DMS114 treated with DMSO at 0.1 percent for 48 hours (cell line): ENCODE data around the gene SEMA6A.
"Not testable (repeated sequence)": the region's sequence is repeated elsewhere in the genome, so short reads cannot be mapped to it uniquely, and the experiment has no call there.

ENCODE experiments used
- DNase-seq: peaks from one replicate; lab custom pipeline; 2025; ENCODE audit not compliant: unreplicated experiment; lab: John Stamatoyannopoulos, UW

SEMA6A gene

GRCh38 chr5:116524051-116524904 is 50.3 kb downstream of the SEMA6A start:
- no peak for DNase-seq

DNA sequence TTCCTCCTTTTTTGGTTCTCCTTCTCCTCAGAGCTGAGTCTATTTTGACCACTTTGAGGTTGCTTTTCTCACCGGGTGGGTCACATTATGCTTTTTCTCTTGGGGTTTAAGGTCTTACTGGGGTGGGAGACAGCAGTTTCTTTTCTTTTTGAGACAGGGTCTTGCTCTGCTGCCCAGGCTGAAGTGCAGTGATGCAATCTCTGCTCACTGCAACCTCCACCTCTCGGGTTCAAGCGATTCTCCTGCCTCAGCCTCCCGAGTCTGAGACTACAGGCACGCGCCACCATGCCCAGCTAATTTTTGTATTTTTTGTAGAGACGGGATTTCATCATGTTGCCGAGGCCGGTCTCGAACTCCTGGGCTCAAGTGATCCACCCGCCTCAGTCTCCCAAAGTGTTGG is 51.4 kb downstream of the SEMA6A start:
- DNase-seq = not testable (repeated sequence)

DNA sequence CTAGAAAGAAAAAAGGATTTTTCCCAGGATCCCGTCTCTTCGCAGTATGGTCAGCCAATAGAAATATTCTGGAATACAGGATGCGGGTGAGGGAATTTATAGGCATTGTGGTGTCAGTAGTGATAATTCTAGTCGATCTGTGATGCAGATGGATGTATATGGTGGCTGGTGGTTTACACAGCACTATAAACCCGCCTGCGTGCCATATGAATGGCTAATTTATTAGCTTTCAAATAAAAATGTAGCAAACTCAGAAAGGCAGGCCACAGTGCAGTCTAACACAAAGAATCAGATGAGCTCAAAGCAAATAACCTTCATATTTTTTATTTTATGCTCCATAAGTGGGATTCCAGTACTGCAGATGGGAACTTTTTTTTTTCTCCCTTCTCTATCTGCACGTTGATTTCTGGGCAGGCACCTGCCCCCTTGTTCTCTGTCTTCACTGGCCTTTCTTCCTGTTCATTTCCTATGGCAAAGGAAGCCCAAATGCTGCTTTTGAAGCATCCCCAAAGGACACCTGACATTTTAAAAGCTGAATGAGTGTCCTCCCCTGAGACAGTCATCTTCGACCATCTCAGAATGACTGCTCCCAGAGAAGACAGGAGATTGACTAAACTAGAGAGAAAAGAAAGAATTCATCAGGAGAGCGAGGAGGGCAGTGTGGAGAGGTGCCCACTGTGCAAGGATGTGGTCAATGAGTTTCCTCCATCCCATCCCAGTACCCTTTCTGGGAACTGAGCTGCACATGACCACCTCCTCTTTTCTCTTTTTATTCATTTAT is 52.1 kb downstream of the SEMA6A start:
- DNase-seq = no peak

GRCh38 chr5:116521173-116521872 is 53.3 kb downstream of the SEMA6A start:
- no peak for DNase-seq

DNA sequence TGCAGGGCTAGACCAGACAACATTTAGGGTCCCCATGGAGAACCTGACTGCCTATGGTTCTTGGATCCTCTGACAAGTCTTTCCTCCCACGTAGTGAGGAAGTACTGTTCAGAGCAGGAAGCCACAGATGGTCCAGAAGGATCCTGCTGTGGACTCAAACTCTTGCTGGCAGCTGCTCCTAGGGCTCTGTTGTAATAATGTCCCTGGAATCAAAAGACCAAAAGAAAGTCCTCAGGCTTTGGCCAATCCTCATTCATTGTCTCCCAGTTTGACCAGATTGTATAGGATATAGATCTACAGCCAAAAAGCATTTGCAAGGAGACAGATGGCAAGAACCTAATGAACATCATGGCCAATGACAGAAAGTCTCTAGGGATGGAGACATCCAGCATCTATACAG is 53.9 kb downstream of the SEMA6A start:
- DNase-seq = no peak

GRCh38 chr5:116518423-116518822 is 56.2 kb downstream of the SEMA6A start:
- DNase-seq = no peak

GRCh38 chr5:116517488-116517887 is 57.1 kb downstream of the SEMA6A start:
- DNase-seq = no peak

DNA sequence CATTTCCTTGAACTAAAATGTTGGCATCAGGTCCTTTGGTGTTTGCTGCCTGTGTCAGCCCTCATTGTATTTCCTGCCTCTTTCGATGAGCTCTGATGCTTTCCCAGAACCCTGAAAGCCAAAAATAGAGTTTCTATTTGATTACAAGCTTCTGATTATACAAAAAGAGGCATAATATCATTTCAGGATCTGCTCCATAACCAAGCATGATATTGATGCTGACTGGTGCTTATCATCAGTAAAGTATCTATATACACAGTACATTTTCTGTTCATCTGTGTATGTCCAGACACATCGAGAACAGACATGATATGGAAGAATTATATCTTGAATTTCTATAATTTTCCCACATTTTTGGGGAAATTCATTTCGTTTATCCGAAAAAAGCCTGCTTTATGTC is 58.6 kb downstream of the SEMA6A start:
- no peak for DNase-seq

- no peak for DNase-seq
These were observed 60.1 kb downstream of the SEMA6A start for GRCh38 chr5:116514421-116514970.

DNA sequence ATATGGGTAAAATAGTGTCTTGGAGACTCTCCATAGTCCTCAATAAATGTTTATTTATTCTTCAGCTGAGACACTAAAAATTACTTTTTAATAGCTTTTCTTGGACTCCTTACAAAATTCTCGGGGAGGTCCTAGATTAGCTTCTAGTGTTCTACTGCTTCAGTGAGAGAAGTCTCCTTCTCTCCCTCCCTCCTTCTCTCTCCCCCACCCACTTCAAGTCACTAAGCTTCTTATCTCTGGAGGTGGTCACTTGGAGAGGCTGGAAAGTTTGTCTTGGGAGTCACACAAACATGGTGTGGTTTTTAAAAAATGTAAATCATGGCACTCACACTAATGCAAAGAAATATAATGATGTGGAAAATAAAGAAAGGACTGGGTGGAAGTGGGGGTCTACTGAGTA is 64.1 kb downstream of the SEMA6A start:
- DNase-seq = no peak

- DNase-seq = no peak
These were observed 65.0 kb downstream of the SEMA6A start for GRCh38 chr5:116509483-116510244.

GRCh38 chr5:116508835-116509234 is 65.8 kb downstream of the SEMA6A start:
- DNase-seq = no peak

GRCh38 chr5:116507941-116508655 is 66.5 kb downstream of the SEMA6A start:
- DNase-seq = no peak

DNA sequence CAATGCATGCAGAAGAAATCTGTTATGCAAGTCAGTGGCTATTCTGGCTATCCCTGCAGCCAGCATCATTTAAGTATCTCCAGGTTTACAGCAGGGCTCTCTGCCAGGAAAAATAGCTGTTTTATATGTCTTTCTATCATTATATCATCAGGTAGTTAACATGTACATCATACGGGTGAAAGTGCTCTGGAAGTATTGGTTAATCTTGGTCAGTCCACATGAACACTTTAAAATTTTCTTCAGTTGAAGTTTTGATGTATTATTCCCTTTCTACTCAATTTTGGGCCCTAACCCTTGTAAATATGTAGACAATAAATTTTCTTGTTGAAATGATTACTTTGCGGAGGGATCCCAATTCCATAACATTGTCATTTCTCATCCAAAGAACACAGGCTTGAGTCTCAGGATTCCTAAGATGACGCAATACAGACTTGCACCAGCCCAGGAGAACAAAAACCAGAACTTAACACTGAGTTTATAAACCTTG is 67.5 kb downstream of the SEMA6A start:
- no peak for DNase-seq

DNA sequence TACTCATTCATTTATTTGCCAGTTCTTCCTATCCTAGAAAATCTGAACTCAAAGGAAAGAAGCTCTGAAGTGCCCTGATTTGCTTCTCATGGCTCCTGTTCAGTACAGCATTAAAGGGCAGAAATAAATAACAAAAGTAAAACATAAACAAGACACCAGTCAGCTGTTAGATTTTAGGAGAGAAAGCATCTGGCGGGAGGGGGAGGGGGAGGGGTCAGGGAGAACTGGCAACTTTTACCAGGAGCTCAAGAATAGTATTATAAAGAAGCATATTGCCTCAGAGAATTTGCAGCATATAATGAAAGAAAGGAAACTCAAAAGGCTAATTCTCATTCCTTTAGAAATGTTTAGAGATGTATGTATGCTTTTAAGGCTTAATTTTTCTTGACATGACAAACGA is 68.1 kb downstream of the SEMA6A start:
- DNase-seq = no peak

DNA sequence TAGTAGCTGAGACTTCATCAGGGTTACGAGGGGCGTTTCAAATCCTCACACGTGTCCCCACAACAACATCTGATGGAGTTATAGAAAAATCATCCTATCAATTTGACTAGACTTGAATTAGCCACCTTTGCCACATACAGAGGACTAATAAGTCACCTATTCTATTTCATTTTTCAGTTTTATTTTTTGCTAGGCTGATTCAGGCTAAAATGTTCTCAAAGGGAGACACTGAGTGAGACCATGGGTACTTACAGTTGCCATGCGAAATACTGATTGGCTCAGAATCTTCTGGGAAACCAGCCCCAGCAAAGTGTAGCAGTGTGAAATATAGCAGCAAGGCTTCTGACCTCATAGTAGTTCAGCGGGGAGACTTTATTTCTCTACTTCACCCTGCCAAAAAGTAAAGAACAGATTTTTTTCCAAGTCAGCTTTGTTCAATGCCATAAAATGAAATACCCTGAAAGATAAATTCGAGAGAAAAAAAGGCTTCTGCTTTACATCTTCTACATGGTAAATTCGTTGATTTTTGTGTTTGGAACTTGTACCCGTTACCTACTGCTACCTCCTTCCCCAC is 69.9 kb downstream of the SEMA6A start:
- DNase-seq = no peak

GRCh38 chr5:116502616-116503015 is 72.0 kb downstream of the SEMA6A start:
- no peak for DNase-seq

DNA sequence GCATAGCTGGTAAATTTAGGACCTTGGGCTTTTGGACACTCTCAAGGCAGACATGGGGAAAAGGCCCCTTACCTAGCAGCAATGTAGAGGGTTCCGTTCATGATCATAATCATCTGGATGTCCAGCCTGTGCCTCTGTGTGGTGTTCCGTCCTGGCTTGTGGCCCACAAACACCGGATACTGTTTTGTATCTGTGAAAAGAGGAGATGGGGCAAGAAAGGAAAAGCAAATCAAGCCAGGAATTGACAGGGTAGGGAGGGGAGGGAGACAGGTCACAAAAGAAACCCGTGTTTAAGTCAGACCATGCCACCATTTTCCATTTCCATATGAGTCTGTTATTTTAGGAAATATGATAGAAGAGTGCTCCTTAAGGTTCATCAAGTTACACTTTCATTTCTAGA is 72.5 kb downstream of the SEMA6A start:
- DNase-seq = no peak

GRCh38 chr5:116498503-116499048 is 76.0 kb downstream of the SEMA6A start:
- DNase-seq = no peak
